GM18868 (cell line): ENCODE results near the gene RPL19.

ENCODE experiments used
- ATAC-seq: cut with Tn5 transposase; IDR thresholded peaks from one replicate; pipeline ENCODE4 v1.9.1; 2021; ENCODE audit warnings: mild to moderate bottlenecking, moderate library complexity; ENCODE audit not compliant: unreplicated experiment

RPL19 gene

GRCh38 chr17:39171933-39172332 lies 28.1 kb upstream of the RPL19 start:
- ATAC-seq, result no peak

GRCh38 chr17:39173080-39173479 lies 27.0 kb upstream of the RPL19 start:
- ATAC-seq, result no peak

- no peak for ATAC-seq
Measured at GRCh38 chr17:39173526-39174274, 26.4 kb upstream of the RPL19 start.

GRCh38 chr17:39174920-39175694 lies 25.0 kb upstream of the RPL19 start:
- no peak for ATAC-seq

GRCh38 chr17:39175695-39176093 lies 24.4 kb upstream of the RPL19 start:
- no peak for ATAC-seq

- ATAC-seq, result no peak
Measured at GRCh38 chr17:39177256-39177655, 22.8 kb upstream of the RPL19 start.

GRCh38 chr17:39178536-39178935 lies 21.5 kb upstream of the RPL19 start:
- ATAC-seq, result no peak

GRCh38 chr17:39181303-39181702 lies 18.8 kb upstream of the RPL19 start:
- ATAC-seq, result no peak

GRCh38 chr17:39183045-39183444 lies 17.0 kb upstream of the RPL19 start:
- no peak for ATAC-seq

GRCh38 chr17:39183720-39184119 lies 16.4 kb upstream of the RPL19 start:
- ATAC-seq, result no peak

GRCh38 chr17:39186481-39187002 lies 13.5 kb upstream of the RPL19 start:
- ATAC-seq, result no peak

- no peak for ATAC-seq
Measured at GRCh38 chr17:39187152-39187830, 12.8 kb upstream of the RPL19 start.

GRCh38 chr17:39191750-39192510 lies 8.2 kb upstream of the RPL19 start:
- ATAC-seq, result no peak

- no peak for ATAC-seq
Measured at GRCh38 chr17:39192901-39193300, 7.2 kb upstream of the RPL19 start.

GRCh38 chr17:39193346-39193745 lies 6.7 kb upstream of the RPL19 start:
- ATAC-seq, result no peak

- no peak for ATAC-seq
Measured at GRCh38 chr17:39194089-39194984, 5.7 kb upstream of the RPL19 start.

- no peak for ATAC-seq
Measured at GRCh38 chr17:39194985-39195524, 5.0 kb upstream of the RPL19 start.

- ATAC-seq, result no peak
Measured at GRCh38 chr17:39195568-39196160, 4.4 kb upstream of the RPL19 start.

- no peak for ATAC-seq
Measured at GRCh38 chr17:39196241-39196807, 3.8 kb upstream of the RPL19 start.
